Panc1 (cell line): ENCODE results near the gene LPAR6. TPM values are rescaled to one million over a fixed set of nuclear protein-coding genes. Genes with fewer than 3 reads are reported as not detected.

Experiments used
- ATAC-seq: fragments of 200-7000 bp; cut with Tn5 transposase; 2 replicates; pipeline ENCODE4 v1.9.1; 2020; ENCODE audit warnings: mild to moderate bottlenecking, moderate library complexity
- BruUV-seq: library from RNA; stranded (reverse); fragments of 400-500 nt; replicated peaks from 2 replicates; lab custom pipeline; 2021; lab: Mats Ljungman, UMichigan
- CTCF ChIA-PET: fragments of 300-600 bp; sonication (Branson Sonifier 250); formaldehyde crosslinking; loops from one replicate; lab custom pipeline; 2022; ENCODE audit warnings: antibody characterized with exemption; lab: Charles Lee
- POLR2A ChIA-PET: fragments of 300-600 bp; sonication (Branson Sonifier 250); formaldehyde crosslinking; loops from one replicate; lab custom pipeline; 2022; ENCODE audit warnings: antibody characterized with exemption; lab: Charles Lee
- DNase-seq: peaks from one replicate; pipeline ENCODE4 v3.0.0-alpha.2; 2010; ENCODE audit warnings: low read depth, low spot score
- H3K27ac ChIP-seq: 2 replicates; pipeline ENCODE4 v1.5.1; 2011; ENCODE audit warnings: mild to moderate bottlenecking, low read length, inconsistent platforms
- H3K27me3 ChIP-seq: fragments of 200-500 bp; sonication (Bioruptor generic); 2 replicates; pipeline ENCODE4 v1.6.0; 2014; ENCODE audit warnings: low read length, inconsistent platforms; ENCODE audit not compliant: control insufficient read depth, insufficient read depth
- H3K36me3 ChIP-seq: fragments of 200-500 bp; sonication (Bioruptor generic); 2 replicates; pipeline ENCODE4 v1.5.1; 2014; ENCODE audit warnings: inconsistent platforms, mild to moderate bottlenecking, low read length, moderate library complexity; ENCODE audit not compliant: control insufficient read depth, insufficient read depth
- H3K4me1 ChIP-seq: 2 replicates; pipeline ENCODE4 v1.5.1; 2011; ENCODE audit warnings: inconsistent platforms, mild to moderate bottlenecking, low read length, moderate library complexity; ENCODE audit not compliant: control insufficient read depth, insufficient read depth
- H3K4me3 ChIP-seq, 2 experiments: 2 replicates each; pipeline ENCODE4 v1.5.1; 2011 to 2012; ENCODE audit warnings: low read depth in 2 of 2, low read length in 2 of 2, mild to moderate bottlenecking in 2 of 2, inconsistent platforms in 1 of 2, moderate library complexity in 1 of 2
- H3K9me3 ChIP-seq: fragments of 200-500 bp; sonication (Bioruptor generic); 2 replicates; pipeline ENCODE4 v1.5.1; 2014; ENCODE audit warnings: low read depth, mild to moderate bottlenecking, inconsistent platforms, low read length, moderate library complexity; ENCODE audit not compliant: control insufficient read depth, insufficient read depth
- POLR2AphosphoS5 ChIP-seq: IDR thresholded peaks from 2 replicates; pipeline ENCODE4 v1.6.1; 2012; ENCODE audit warnings: mild to moderate bottlenecking, low read depth, low read length, moderate library complexity
- REST ChIP-seq, 2 experiments: IDR thresholded peaks; 2 replicates each; pipeline ENCODE4 v1.6.1; 2011 to 2012; ENCODE audit warnings: low read depth in 2 of 2, control low read depth in 1 of 2, low read length in 1 of 2, mild to moderate bottlenecking in 1 of 2, moderate library complexity in 1 of 2; ENCODE audit not compliant: insufficient read depth in 1 of 2
- in situ Hi-C: cut with HindIII; loops from 2 replicates; pipeline ENCODE4 v1.10.0; 2016; ENCODE audit warnings: low sequenced_read_pairs, low pct_unique_long_range_greater_than_20kb
- intact Hi-C: fragments of 100-400 bp; cut with micrococcal nuclease; formaldehyde crosslinking; loops from one replicate; pipeline ENCODE4 v1.10.0; 2022; ENCODE audit not compliant: unreplicated experiment
- total RNA-seq: library from RNA; stranded (reverse); gene quantifications from one replicate; pipeline ENCODE4 v1.2.1, GENCODE V29; 2021; ENCODE audit not compliant: unreplicated experiment

Gene LPAR6
- total RNA-seq, 1 experiment from 2014 or later = 3.9 TPM

GRCh38 chr13:48369988-48370387 lies 42.9 kb downstream of the LPAR6 start:
- peaks cover 2% of the 10 kb centered on the region; the same call in 1 of the 2 replicates for H3K36me3 ChIP-seq
- no peak overlapping the region for H3K4me3 ChIP-seq
- DNase-seq = no peak
- H3K9me3 ChIP-seq = no peaks in the 10 kb centered on the region
- no peak for TF ChIP-seq REST (IDR thresholded peaks at IDR 0.05; ENCODE audit: insufficient read depth in 1 of 2, low read depth in 2 of 2, low read length in 1 of 2)
- TF ChIP-seq POLR2AphosphoS5 = no peak
- ATAC-seq = no peak
- intact Hi-C loops (no loop called here), in situ Hi-C loops (no loop called here)
- H3K27ac ChIP-seq = no peak overlapping the region
- CTCF ChIA-PET = no interaction called here
- H3K27me3 ChIP-seq = no peaks in the 10 kb centered on the region
- no peaks in the 10 kb centered on the region for H3K4me1 ChIP-seq
- no TSS peak for BruUV-seq
- POLR2A ChIA-PET = no interaction called here

Other genes with a start within 250 kb of the LPAR6 start
- gene ITM2B, start 179.9 kb downstream of the LPAR6 start, total RNA-seq = 156 TPM
- gene RB1, start 109.4 kb downstream of the LPAR6 start, total RNA-seq = 36.0 TPM
- 4.4 TPM for gene RCBTB2, start 120.0 kb upstream of the LPAR6 start, total RNA-seq
- gene CYSLTR2, start 240.8 kb upstream of the LPAR6 start, total RNA-seq = not detected